Effector CD8-positive, alpha-beta T cell (primary cell): ENCODE measurements around the gene METAP2.

ENCODE experiments used
- DNase-seq: peaks from one replicate; lab custom pipeline; 2025; lab: John Stamatoyannopoulos, UW

The METAP2 gene

DNA sequence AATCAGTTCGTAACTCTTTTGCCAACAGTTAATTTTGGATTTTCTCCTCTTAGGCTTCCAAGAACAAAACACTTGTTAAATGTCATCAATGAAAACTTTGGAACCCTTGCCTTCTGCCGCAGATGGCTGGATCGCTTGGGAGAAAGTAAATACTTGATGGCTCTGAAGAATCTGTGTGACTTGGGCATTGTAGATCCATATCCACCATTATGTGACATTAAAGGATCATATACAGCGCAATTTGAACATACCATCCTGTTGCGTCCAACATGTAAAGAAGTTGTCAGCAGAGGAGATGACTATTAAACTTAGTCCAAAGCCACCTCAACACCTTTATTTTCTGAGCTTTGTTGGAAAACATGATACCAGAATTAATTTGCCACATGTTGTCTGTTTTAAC lies 39.6 kb downstream of the METAP2 start:
- no peak for DNase-seq

DNA sequence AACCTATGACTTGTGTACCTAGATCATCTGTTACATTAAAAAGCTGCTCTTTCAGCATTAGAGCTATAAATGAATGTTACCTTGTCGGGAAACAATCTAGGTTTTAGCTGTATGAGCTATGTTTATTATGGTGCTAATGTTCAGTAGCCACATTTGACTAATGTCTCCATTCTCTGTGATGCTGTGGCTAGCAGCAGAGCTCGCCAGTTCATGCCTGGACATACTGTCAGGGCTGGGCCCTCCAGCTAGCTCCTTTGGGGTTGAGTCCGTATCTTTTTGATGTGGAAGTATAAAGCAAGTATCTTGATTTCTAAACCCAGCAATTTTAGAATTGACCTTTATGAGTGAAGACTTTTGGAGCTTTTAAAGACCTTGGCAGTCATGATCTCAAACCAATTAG lies 41.2 kb downstream of the METAP2 start:
- DNase-seq: no peak

- no peak for DNase-seq
Measured at GRCh38 chr12:95516757-95517156, 42.8 kb downstream of the METAP2 start.

GRCh38 chr12:95517246-95517645 lies 43.3 kb downstream of the METAP2 start:
- DNase-seq: no peak

DNA sequence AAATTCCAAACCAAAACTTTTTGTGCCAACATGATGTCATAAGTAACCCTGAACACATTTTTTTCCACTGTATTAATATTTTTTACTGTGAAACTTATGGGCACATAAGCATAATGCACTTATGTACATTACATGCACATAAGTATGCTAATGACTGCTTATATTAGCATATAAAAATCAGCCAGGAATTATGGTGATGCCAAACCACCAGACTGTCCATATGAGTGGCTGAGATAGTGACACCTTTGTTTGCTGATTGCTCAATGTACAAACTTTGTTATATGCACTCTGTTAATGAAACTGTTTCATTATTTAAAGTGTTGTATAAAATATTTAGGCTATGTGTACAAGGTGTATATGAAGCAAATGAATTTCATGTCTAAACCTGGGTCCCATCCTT lies 45.0 kb downstream of the METAP2 start:
- no peak for DNase-seq

DNA sequence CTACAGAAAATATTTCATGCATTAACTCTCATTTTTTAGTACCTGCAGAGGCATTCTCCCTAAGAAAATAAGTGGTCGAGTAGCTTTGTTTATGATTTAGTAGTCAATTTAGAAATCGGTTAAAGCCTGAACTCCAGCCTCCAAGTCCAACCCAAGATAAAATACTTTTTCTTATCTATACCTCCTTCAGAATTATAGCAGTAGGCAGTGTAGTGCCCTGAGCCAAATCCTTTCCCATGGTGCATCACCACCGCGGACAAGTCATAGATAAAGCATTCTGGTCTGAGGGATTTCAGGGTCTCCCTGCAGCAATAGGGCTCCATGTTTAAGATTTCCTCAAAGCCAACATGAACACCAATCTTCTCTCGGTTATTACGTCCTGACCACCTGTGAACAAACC lies 46.9 kb downstream of the METAP2 start:
- DNase-seq: no peak

GRCh38 chr12:95522692-95523091 lies 48.7 kb downstream of the METAP2 start:
- DNase-seq: no peak

- DNase-seq: no peak
Measured at GRCh38 chr12:95528431-95528830, 54.5 kb downstream of the METAP2 start.

DNA sequence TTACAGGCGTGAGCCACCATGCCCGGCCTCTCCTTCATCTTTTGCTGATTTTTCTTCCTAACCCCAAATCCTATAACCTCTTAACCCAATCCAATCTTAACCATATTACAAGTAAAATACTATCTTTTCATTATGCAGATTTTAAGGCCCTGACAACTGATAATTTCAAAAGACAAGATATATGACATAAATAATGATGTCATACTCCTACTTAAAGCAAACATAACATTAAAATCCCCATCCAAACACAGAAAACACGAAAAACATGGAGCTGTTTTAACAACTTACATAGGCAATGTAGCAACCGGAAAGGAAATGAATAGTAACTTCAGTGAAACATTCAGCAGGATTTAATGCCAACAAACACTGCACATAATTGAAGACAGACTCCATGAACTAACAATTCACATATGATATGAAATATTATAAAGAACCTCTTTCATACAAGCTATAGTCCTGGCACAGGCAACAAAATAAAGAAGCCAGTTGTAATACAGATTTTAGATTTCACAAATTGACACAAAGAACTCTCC lies 55.8 kb downstream of the METAP2 start:
- no peak for DNase-seq

DNA sequence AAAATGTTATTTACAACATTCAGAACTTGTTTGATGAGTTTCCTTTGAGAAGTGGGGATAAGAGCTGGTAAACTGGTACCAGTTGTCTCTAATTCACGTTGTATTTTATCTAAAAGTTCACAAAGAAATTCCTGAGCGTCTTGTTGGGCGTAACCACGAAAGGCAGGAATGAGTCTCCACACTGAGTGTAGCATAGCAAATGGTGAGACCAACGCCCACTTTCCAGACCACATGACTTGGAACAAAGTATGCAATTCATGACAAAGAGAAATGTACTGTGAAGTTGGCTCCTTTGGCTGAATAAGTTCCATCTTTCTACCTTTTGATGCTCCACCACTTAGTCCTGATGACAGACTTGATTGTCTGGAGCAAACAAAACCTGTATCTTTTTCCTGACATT lies 58.9 kb downstream of the METAP2 start:
- DNase-seq: no peak

DNA sequence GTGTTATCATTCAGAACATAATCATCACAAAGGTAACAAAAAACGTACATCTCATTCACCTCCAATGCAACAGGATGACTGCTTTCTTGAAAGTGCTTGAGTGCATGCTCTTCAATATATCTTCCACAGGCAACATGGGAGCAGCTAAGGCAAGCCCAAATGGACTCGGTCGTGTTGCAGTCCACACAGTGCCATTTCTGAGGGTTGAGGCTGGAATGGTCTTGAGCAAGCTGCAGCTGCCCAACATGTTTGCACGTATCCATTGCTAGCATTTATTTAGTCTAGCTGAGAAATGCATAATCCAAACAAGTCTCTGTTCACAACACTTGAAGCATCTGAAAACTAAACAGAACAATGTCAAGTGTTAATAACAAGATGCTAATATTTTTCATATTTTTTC lies 60.0 kb downstream of the METAP2 start:
- no peak for DNase-seq

GRCh38 chr12:95538006-95538405 lies 64.1 kb downstream of the METAP2 start:
- no peak for DNase-seq

DNA sequence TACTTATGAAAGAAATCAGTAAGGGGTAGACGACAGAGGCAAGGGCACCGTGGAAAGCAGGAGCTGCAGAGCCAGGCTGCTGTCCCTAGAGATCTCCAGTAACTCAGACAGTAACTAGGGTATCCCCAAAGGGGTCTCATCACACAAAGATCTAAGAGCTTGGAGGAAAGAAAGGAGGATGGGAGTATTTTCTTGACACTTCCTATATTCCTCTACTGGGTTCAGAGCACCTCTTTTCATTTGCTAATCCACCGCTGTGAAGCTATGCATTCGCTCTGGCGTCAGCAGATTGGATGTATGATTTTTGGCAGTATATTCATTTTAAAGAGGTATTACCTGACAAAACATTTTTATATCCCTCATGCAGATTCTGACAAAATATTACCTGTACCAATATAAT lies 64.7 kb downstream of the METAP2 start:
- no peak for DNase-seq

- no peak for DNase-seq
Measured at GRCh38 chr12:95541436-95541835, 67.5 kb downstream of the METAP2 start.

- no peak for DNase-seq
Measured at GRCh38 chr12:95543305-95543704, 69.4 kb downstream of the METAP2 start.

GRCh38 chr12:95544756-95545155 lies 70.8 kb downstream of the METAP2 start:
- no peak for DNase-seq

- DNase-seq: no peak
Measured at GRCh38 chr12:95545303-95545702, 71.4 kb downstream of the METAP2 start.

- no peak for DNase-seq
Measured at GRCh38 chr12:95545731-95546490, 72.0 kb downstream of the METAP2 start.

- no peak for DNase-seq
Measured at GRCh38 chr12:95546491-95546813, 72.5 kb downstream of the METAP2 start.

DNA sequence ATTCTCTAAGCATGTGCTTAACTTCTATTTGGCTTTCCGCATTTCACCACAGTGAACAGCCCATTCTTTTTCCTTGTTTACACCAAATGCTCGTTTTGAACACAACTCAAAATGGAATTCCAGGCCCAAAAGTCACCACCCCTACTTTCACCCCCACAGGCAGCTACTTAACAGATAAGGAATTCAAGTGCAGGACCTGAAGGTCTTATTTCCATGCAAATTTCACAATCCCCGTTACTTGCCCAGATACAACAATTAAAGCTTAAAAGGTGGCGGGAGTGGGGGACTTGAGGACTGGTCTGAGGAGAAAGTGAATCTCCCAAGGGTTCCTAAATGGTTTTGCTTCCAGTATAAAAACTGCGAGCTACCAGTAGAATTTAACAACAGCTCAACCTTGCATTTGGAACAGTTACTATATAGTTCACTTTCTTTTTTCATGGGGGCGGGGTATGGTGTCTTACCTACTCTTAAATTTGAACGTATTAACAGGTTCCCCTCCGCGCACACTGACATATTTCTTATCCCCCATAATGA lies 73.6 kb downstream of the METAP2 start:
- DNase-seq: no peak

- DNase-seq: no peak
Measured at GRCh38 chr12:95548056-95548538, 74.1 kb downstream of the METAP2 start.

DNA sequence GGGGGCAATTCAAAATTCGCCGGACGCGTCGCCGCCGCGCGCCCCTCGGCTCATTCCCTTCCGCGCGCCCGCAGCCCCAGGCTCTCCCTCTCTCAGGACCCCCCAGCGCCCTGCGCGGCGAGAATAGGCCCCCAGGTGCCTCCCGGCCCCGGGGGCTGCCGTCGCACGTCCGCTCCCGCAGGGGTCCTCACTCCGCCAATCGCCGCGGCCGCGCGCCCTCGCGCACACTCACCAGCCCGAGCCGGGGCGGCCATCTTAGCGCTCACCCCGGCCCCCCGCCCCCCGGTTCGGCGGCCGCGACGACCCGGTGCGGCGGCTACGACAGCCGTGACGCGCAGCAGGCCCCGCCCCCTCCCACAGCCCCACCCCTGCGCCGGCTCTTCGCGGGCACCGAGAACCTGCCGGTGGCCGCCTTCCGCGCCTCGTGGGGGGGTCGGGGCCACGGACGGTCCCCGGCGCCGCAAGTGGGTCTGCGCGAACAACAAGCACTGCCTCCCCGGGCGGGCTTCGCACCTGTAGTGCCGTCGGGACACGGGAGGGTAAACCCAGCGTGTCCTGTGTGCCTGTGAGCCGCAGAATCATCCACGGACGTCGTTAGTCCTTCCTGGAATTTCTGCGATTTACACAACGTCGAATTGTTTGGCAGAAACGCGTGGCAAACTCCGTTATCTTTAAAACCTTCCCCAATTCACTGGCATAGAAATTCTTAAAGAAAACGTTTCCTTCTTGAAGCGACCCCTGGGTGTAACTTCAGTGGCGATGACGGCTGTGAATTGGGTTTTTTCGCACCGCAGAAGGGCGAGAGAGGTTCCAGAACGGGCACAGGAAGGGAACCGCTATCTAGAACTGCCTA lies 74.8 kb downstream of the METAP2 start:
- DNase-seq: peak; percentile 67
